Testis (tissue), 2 donors: Measurements from ENCODE around the gene ZFYVE16.

Experiments
- CTCF ChIP-seq, 3 experiments: fragments of 450-650 bp in 2 of 3; fragments of 200-600 bp in 1 of 3; sonication (generic) in 1 of 3; IDR thresholded peaks; one replicate each; pipeline ENCODE4 v1.5.1; 2016 to 2019; ENCODE audit warnings: antibody characterized with exemption in 3 of 3, mild to moderate bottlenecking in 2 of 3, moderate library complexity in 1 of 3
- POLR2A ChIP-seq: fragments of 450-650 bp; IDR thresholded peaks from one replicate; pipeline ENCODE4 v1.6.1; 2017; ENCODE audit warnings: antibody characterized with exemption, mild to moderate bottlenecking, moderate library complexity

GRCh38 chr5:80442742-80443141 is 34.9 kb downstream of the ZFYVE16 start:
- TF ChIP-seq CTCF (IDR thresholded peaks at IDR 0.05) (no peak), POLR2A (no peak)
